ENCODE measurements around the gene LAMP1. TPM values are rescaled to one million over a fixed set of nuclear protein-coding genes. Genes with fewer than 3 reads are reported as not detected.
A peak's percentile ranks its signal among the peaks of the same experiment; 100 is the strongest.
"Not testable (repeated sequence)": the region's sequence is repeated elsewhere in the genome, so short reads cannot be mapped to it uniquely, and the experiment has no call there.

Gene LAMP1
- total and polyA plus RNA-seq, 5 donors from 2014 or later: 19.3 to 86.9 (median 22.3) TPM

DNA sequence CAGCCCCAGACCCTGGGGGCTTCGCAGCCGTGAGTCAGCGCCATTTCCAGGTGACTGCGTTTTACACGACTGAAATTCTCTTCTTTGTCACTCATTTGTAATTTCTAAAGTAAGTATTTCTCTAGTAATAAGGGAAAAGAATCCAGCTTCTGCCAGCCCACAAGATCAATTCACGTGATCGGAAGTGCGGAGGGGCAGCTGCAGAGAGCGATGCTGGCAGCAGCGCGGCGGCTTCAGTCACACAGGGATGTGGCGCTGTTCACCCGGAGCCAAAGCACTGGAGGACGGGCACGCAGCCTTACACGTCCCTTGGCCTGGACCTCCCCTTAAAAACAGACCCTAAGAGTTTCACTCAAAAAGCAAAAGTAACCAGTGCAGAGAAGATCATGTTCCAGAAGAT, 48.4 kb downstream of the LAMP1 start:
- Histone ChIP-seq H3K27ac (ENCODE audit: insufficient read depth, low read length, poor library complexity, severe bottlenecking) (no peak overlapping the region), H3K9me3 (ENCODE audit: control insufficient read depth in 2 of 2, low read length in 2 of 2) (peaks cover 0 to 4% of the 10 kb centered on the region in 2 experiments), H3K4me1 (ENCODE audit: control insufficient read depth, insufficient read depth, low read length, poor library complexity, severe bottlenecking) (no peaks in the 10 kb centered on the region), H3K4me3 (ENCODE audit: low read depth, low read length) (no peak overlapping the region), H3K27me3 (ENCODE audit: control insufficient read depth, insufficient read depth, low read length) (no peaks in the 10 kb centered on the region), H3K36me3 (ENCODE audit: control insufficient read depth, insufficient read depth, low read length) (no peaks in the 10 kb centered on the region)
- Mint-ChIP-seq H3K27me3 (peaks cover 12% of the 10 kb centered on the region), H3K27ac (no peak overlapping the region), H3K4me3 (no peak overlapping the region), H3K36me3 (no peaks in the 10 kb centered on the region), H3K9me3 (peaks cover 0 to 9% (median 2%) of the 10 kb centered on the region in 7 donors), H3K4me1 (no peaks in the 10 kb centered on the region)
- DNase-seq (no peak), ATAC-seq (ENCODE audit: low read depth in 2 of 2) (no peak)

DNA sequence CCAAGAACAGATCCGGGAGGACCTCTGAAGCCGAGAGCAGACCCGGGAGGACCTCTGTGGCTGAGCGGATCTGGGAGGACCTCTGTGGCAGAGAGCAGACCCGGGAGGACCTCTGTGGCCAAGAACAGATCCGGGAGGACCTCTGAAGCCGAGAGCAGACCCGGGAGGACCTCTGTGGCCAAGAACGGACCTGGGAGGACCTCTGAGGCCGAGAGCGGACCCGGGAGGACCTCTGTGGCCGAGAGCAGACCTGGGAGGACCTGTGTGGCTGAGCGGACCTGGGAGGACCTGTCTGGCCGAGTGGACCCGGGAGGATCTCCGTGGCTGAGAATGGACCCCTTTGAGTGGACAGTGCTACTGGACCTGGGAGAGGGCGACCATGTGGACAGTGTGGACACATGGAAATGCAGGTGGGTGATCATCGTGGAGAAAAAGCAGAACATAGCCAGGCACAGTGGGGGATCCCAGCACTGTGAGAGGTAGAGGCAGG, 50.7 kb downstream of the LAMP1 start:
- H3K4me3 ChIP-seq (ENCODE audit: low read depth, low read length): not testable (repeated sequence)

GRCh38 chr13:113348591-113348990, 51.6 kb downstream of the LAMP1 start:
- DNase-seq (no peak), ATAC-seq (ENCODE audit: low read depth in 2 of 2) (no peak)
- H3K4me1 ChIP-seq (ENCODE audit: control insufficient read depth, insufficient read depth, low read length, poor library complexity, severe bottlenecking): no peaks in the 10 kb centered on the region
- peaks cover 0 to 9% (median 2%) of the 10 kb centered on the region in 7 donors for H3K9me3 Mint-ChIP-seq
- no peak overlapping the region for H3K4me3 ChIP-seq (ENCODE audit: low read depth, low read length)
- no peaks in the 10 kb centered on the region for H3K27me3 Mint-ChIP-seq
- H3K9me3 ChIP-seq (ENCODE audit: control insufficient read depth in 2 of 2, low read length in 2 of 2): peaks cover 0 to 4% of the 10 kb centered on the region in 2 experiments
- H3K4me3 Mint-ChIP-seq: no peak overlapping the region
- H3K36me3 ChIP-seq (ENCODE audit: control insufficient read depth, insufficient read depth, low read length): no peaks in the 10 kb centered on the region
- no peaks in the 10 kb centered on the region for H3K36me3 Mint-ChIP-seq
- H3K4me1 Mint-ChIP-seq: no peaks in the 10 kb centered on the region
- H3K27ac ChIP-seq (ENCODE audit: insufficient read depth, low read length, poor library complexity, severe bottlenecking): no peak overlapping the region
- H3K27me3 ChIP-seq (ENCODE audit: control insufficient read depth, insufficient read depth, low read length): no peaks in the 10 kb centered on the region
- H3K27ac Mint-ChIP-seq: no peak overlapping the region

More for the DNA sequence above, 50.7 kb downstream of the LAMP1 start:
- DNase-seq; H3K27me3 ChIP-seq (ENCODE audit: control insufficient read depth, insufficient read depth, low read length); H3K27me3 Mint-ChIP-seq; H3K4me1 Mint-ChIP-seq; H3K27ac Mint-ChIP-seq; H3K9me3 ChIP-seq (ENCODE audit: control insufficient read depth in 2 of 2, low read length in 2 of 2); ATAC-seq (ENCODE audit: low read depth in 2 of 2); H3K27ac ChIP-seq (ENCODE audit: insufficient read depth, low read length, poor library complexity, severe bottlenecking); H3K9me3 Mint-ChIP-seq; H3K36me3 Mint-ChIP-seq; H3K4me1 ChIP-seq (ENCODE audit: control insufficient read depth, insufficient read depth, low read length, poor library complexity, severe bottlenecking); H3K36me3 ChIP-seq (ENCODE audit: control insufficient read depth, insufficient read depth, low read length); H3K4me3 Mint-ChIP-seq: not testable (repeated sequence)

DNA sequence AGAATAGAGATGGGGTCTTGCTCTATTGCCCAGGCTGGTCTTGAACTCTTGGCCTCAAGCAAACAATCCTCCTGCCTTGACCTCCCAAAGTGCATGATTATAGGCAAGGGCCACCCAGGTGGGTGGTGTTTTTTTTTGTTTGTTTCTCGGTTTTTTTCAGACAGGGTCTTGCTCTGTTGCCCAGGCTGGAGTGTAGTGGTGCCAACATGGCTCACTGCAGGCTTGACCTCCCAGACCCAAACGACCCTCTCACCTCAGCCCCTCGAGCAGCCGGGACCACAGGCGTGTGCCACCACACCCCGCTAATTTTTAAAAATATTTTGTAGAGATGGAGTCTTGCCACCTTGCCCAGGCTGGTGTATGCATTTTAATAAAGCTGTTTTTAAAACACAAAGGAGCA, 52.0 kb downstream of the LAMP1 start:
- peaks cover 0 to 9% (median 2%) of the 10 kb centered on the region in 7 donors for H3K9me3 Mint-ChIP-seq
- H3K27ac Mint-ChIP-seq: no peak overlapping the region
- no peak for DNase-seq
- Histone ChIP-seq H3K27me3 (ENCODE audit: control insufficient read depth, insufficient read depth, low read length) (no peaks in the 10 kb centered on the region), H3K9me3 (ENCODE audit: control insufficient read depth in 2 of 2, low read length in 2 of 2) (peaks cover 0 to 4% of the 10 kb centered on the region in 2 experiments), H3K4me1 (ENCODE audit: control insufficient read depth, insufficient read depth, low read length, poor library complexity, severe bottlenecking) (no peaks in the 10 kb centered on the region), H3K27ac (ENCODE audit: insufficient read depth, low read length, poor library complexity, severe bottlenecking) (no peak overlapping the region), H3K4me3 (ENCODE audit: low read depth, low read length) (no peak overlapping the region), H3K36me3 (ENCODE audit: control insufficient read depth, insufficient read depth, low read length) (no peaks in the 10 kb centered on the region)
- no peaks in the 10 kb centered on the region for H3K36me3 Mint-ChIP-seq
- no peaks in the 10 kb centered on the region for H3K4me1 Mint-ChIP-seq
- H3K4me3 Mint-ChIP-seq: peak overlapping the region in 1 of 4 donors; percentile 32
- no peaks in the 10 kb centered on the region for H3K27me3 Mint-ChIP-seq
- no peak for ATAC-seq (ENCODE audit: low read depth in 2 of 2)

- Mint-ChIP-seq H3K27ac (no peak overlapping the region), H3K36me3 (no peaks in the 10 kb centered on the region), H3K9me3 (peaks cover 0 to 9% (median 2%) of the 10 kb centered on the region in 7 donors), H3K4me1 (no peaks in the 10 kb centered on the region), H3K4me3 (peak overlapping the region in 1 of 4 donors; percentile 38), H3K27me3 (no peaks in the 10 kb centered on the region)
- peaks cover 0 to 4% of the 10 kb centered on the region in 2 experiments for H3K9me3 ChIP-seq (ENCODE audit: control insufficient read depth in 2 of 2, low read length in 2 of 2)
- no peak overlapping the region for H3K4me3 ChIP-seq (ENCODE audit: low read depth, low read length)
- H3K36me3 ChIP-seq (ENCODE audit: control insufficient read depth, insufficient read depth, low read length): no peaks in the 10 kb centered on the region
- DNase-seq (no peak), ATAC-seq (ENCODE audit: low read depth in 2 of 2) (no peak)
- H3K27ac ChIP-seq (ENCODE audit: insufficient read depth, low read length, poor library complexity, severe bottlenecking): no peak overlapping the region
- no peaks in the 10 kb centered on the region for H3K27me3 ChIP-seq (ENCODE audit: control insufficient read depth, insufficient read depth, low read length)
- no peaks in the 10 kb centered on the region for H3K4me1 ChIP-seq (ENCODE audit: control insufficient read depth, insufficient read depth, low read length, poor library complexity, severe bottlenecking)
Measured at GRCh38 chr13:113349491-113349890, 52.5 kb downstream of the LAMP1 start.

- Histone ChIP-seq H3K27ac (ENCODE audit: insufficient read depth, low read length, poor library complexity, severe bottlenecking) (no peak overlapping the region), H3K4me3 (ENCODE audit: low read depth, low read length) (no peak overlapping the region), H3K36me3 (ENCODE audit: control insufficient read depth, insufficient read depth, low read length) (no peaks in the 10 kb centered on the region), H3K27me3 (ENCODE audit: control insufficient read depth, insufficient read depth, low read length) (no peaks in the 10 kb centered on the region), H3K9me3 (ENCODE audit: control insufficient read depth in 2 of 2, low read length in 2 of 2) (peaks cover 0 to 4% of the 10 kb centered on the region in 2 experiments), H3K4me1 (ENCODE audit: control insufficient read depth, insufficient read depth, low read length, poor library complexity, severe bottlenecking) (no peaks in the 10 kb centered on the region)
- no peak overlapping the region for H3K4me3 Mint-ChIP-seq
- DNase-seq: no peak
- H3K4me1 Mint-ChIP-seq: no peaks in the 10 kb centered on the region
- ATAC-seq (ENCODE audit: low read depth in 2 of 2): no peak
- peaks cover 0 to 5% (median 2%) of the 10 kb centered on the region in 7 donors for H3K9me3 Mint-ChIP-seq
- H3K27me3 Mint-ChIP-seq: no peaks in the 10 kb centered on the region
- no peaks in the 10 kb centered on the region for H3K36me3 Mint-ChIP-seq
- no peak overlapping the region for H3K27ac Mint-ChIP-seq
Measured at GRCh38 chr13:113350065-113350937, 53.3 kb downstream of the LAMP1 start.

DNA sequence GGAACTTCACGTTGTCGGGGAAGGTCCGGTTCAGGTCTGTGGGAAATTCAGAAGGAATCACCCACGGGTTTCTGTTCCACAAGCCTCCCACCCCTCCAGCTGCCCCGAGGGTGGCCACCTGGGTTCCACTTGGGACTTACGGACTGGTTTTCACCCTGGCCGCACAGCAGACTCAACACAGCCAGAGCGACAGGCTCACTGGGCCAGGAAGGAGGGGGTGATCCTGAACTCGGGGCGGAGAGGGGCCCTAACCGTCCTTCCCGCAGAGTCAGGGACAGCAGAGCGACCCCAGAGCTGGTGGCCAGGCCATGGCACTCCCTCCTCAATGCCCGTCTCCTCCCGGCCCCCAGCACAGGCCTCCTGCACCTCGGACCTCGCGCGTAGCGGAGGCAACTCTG, 53.9 kb downstream of the LAMP1 start:
- H3K4me3 ChIP-seq (ENCODE audit: low read depth, low read length): no peak overlapping the region
- H3K36me3 ChIP-seq (ENCODE audit: control insufficient read depth, insufficient read depth, low read length): no peaks in the 10 kb centered on the region
- H3K27ac Mint-ChIP-seq: no peak overlapping the region
- H3K4me1 Mint-ChIP-seq: no peaks in the 10 kb centered on the region
- H3K27me3 Mint-ChIP-seq: no peaks in the 10 kb centered on the region
- H3K27ac ChIP-seq (ENCODE audit: insufficient read depth, low read length, poor library complexity, severe bottlenecking): no peak overlapping the region
- no peak overlapping the region for H3K4me3 Mint-ChIP-seq
- ATAC-seq (ENCODE audit: low read depth in 2 of 2) (no peak), DNase-seq (no peak)
- H3K27me3 ChIP-seq (ENCODE audit: control insufficient read depth, insufficient read depth, low read length): no peaks in the 10 kb centered on the region
- peaks cover 0 to 4% of the 10 kb centered on the region in 2 experiments for H3K9me3 ChIP-seq (ENCODE audit: control insufficient read depth in 2 of 2, low read length in 2 of 2)
- no peaks in the 10 kb centered on the region for H3K36me3 Mint-ChIP-seq
- peaks cover 0 to 2% (median 0%) of the 10 kb centered on the region in 7 donors for H3K9me3 Mint-ChIP-seq
- no peaks in the 10 kb centered on the region for H3K4me1 ChIP-seq (ENCODE audit: control insufficient read depth, insufficient read depth, low read length, poor library complexity, severe bottlenecking)

Measured in CD4-positive, CD25-positive, alpha-beta regulatory T cell (primary cell).